Psoas muscle (tissue), 8 donors: ENCODE results near the gene CFAP97D2. TPM values are rescaled to one million over a fixed set of nuclear protein-coding genes. Genes with fewer than 3 reads are reported as not detected.

Source experiments
- ATAC-seq, 4 donors: fragments of 200-7000 bp; cut with Tn5 transposase; one replicate each; pipeline ENCODE4 v1.9.1; 2020; ENCODE audit warnings: moderate library complexity in 3 of 4, mild to moderate bottlenecking in 2 of 4
- DNase-seq, 2 donors: peaks; one replicate each; pipeline ENCODE4 v3.0.0-alpha.2; 2020
- H3K27ac ChIP-seq: fragments of 200-600 bp; one replicate; pipeline ENCODE4 v1.8.0; 2022
- H3K27me3 ChIP-seq, 3 donors: fragments of 200-600 bp in 1 of 3; one replicate each; pipeline versions ENCODE4 v1.6.1 to v1.8.0; 2013 to 2022; ENCODE audit warnings: low read length in 2 of 3, mild to moderate bottlenecking in 2 of 3, moderate library complexity in 1 of 3; ENCODE audit not compliant: insufficient read depth in 3 of 3
- H3K36me3 ChIP-seq, 2 donors: fragments of 200-600 bp in 1 of 2; one replicate each; pipeline versions ENCODE4 v1.6.1 to v1.8.0; 2013 to 2022; ENCODE audit warnings: low read depth in 1 of 2, mild to moderate bottlenecking in 1 of 2, moderate library complexity in 1 of 2; ENCODE audit not compliant: insufficient read depth in 1 of 2
- H3K4me1 ChIP-seq: fragments of 200-600 bp; one replicate; pipeline ENCODE4 v1.8.0; 2022
- H3K4me3 ChIP-seq: fragments of 200-600 bp; one replicate; pipeline ENCODE4 v1.8.0; 2022; ENCODE audit warnings: mild to moderate bottlenecking
- H3K9me3 ChIP-seq: fragments of 200-600 bp; one replicate; pipeline ENCODE4 v1.8.0; 2022
- WGBS, 3 donors: extraction: QIAGEN DNeasy Blood & Tissue Kit; methylation state at CpG; one replicate each; pipeline versions ENCODE4 v1.1.6 to v1.1.7; 2013; 5-methylcytosine and 5-hydroxymethylcytosine counted together
- intact Hi-C, 2 donors: fragments of 100-400 bp; cut with DNase I; formaldehyde crosslinking; loops; one replicate each; pipeline versions ENCODE4 v1.11.0 to v1.14.2; 2022
- polyA plus RNA-seq, 3 donors: library from polyadenylated mRNA; stranded (reverse); fragments of 200-250 nt; gene quantifications; one replicate each; pipeline ENCODE4 v1.2.3, GENCODE V29; 2013
- total RNA-seq, 4 donors: library from RNA; stranded (reverse); fragmentation: NEBNext Ultra II Directional in 2 of 4; extraction: Animal tissue kit (Norgen Biotek cat#: 25700) in 2 of 4; gene quantifications; one replicate each; pipeline versions ENCODE4 v1.2.1 to v1.2.4, GENCODE V29; 2021 to 2023
- TF ChIP-seq, protein P1 (sequence below): fragments of 200-600 bp; IDR thresholded peaks from one replicate; pipeline ENCODE4 v1.8.0; 2022; ENCODE audit warnings: antibody characterized with exemption
- donor health status: healthy with polysubstance abuse.
- donor health status: DM: no; HTN: no; CAD: no; lungs with moderate emphysema.
- donor health status: Bipolar disorder and iron deficiency.
- donor health status: healthy.
- donor health status: DM: yes; HTN: yes; CAD: no.
- donor health status: DM: no; HTN: no; CAD: no.
- donor health status: DM: no; HTN: no; CAD: no.
- donor health status: DM: yes; HTN: yes; CAD: no.

Gene CFAP97D2
- total and polyA plus RNA-seq, 7 donors, result 0.09 TPM; not detected in 6

DNA sequence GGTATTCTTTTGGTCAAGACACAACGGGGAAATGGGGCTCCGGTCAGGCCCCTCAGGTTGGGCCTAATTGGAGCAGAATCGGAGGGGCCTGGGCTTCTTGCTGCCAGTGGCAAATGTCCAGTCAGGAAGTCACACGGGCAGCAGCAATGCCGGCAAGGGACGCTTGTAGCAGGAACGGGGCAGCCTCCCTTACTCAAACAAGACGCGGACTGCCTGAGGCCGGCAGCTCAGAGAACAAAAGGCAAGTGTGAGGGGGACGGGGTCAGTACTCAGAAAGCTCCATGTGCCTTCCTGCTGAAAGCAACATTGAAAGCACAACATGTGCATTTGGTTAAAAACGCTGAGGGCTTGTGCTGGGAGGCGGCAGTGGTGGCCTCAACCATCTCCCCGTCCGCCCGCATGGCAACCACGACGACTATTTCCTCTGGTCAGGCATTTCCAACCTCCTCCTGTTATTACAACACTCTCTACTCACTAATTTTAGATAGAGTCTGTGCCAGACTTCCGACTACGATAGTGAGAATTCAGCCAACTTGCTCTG is 26.2 kb upstream of the CFAP97D2 start:
- TF ChIP-seq, protein P1, sequence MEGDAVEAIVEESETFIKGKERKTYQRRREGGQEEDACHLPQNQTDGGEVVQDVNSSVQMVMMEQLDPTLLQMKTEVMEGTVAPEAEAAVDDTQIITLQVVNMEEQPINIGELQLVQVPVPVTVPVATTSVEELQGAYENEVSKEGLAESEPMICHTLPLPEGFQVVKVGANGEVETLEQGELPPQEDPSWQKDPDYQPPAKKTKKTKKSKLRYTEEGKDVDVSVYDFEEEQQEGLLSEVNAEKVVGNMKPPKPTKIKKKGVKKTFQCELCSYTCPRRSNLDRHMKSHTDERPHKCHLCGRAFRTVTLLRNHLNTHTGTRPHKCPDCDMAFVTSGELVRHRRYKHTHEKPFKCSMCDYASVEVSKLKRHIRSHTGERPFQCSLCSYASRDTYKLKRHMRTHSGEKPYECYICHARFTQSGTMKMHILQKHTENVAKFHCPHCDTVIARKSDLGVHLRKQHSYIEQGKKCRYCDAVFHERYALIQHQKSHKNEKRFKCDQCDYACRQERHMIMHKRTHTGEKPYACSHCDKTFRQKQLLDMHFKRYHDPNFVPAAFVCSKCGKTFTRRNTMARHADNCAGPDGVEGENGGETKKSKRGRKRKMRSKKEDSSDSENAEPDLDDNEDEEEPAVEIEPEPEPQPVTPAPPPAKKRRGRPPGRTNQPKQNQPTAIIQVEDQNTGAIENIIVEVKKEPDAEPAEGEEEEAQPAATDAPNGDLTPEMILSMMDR, result no peak
- no peak overlapping the region for H3K4me3 ChIP-seq
- peaks cover 4% of the 10 kb centered on the region for H3K4me1 ChIP-seq
- DNase-seq (no peak), ATAC-seq (no peak)
- intact Hi-C loops, result no loop called here
- no peaks in the 10 kb centered on the region for H3K36me3 ChIP-seq
- H3K27me3 ChIP-seq, result peaks cover 0 to 3% (median 0%) of the 10 kb centered on the region in 3 donors
- H3K9me3 ChIP-seq, result no peaks in the 10 kb centered on the region
- 70 to 73% (median 71%) methylated on average over 20 of the region's 20 CpGs for WGBS, 3 donors
- H3K27ac ChIP-seq, result no peak overlapping the region

DNA sequence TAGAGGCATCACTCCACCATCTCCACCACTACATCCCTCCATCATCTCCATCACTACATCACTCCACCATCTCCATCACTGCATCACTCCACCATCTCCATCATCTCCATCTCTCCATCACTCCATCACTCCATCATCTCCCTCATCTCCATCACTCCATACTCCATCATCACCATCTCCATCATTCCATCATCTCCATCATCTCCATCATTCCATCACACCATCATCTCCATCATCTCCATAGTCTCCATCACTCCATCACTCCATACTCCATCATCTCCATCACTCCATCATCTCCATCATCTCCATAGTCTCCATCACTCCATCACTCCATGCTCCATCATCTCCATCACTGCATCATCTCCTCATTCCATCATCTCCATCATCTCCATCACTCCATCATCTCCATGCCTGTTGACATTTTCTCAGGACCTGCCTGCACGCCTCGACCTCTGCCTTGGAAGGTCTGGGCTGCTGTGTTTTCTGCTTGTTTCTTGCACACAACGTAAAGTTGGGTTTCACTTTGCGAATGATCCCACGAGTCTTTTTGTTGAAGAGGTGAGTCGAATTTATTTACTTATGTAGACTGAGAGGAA is 25.5 kb upstream of the CFAP97D2 start:
- H3K36me3 ChIP-seq, result no peaks in the 10 kb centered on the region
- 95 to 96% (median 96%) methylated on average over 6 of the region's 6 CpGs for WGBS, 3 donors
- no peak for ATAC-seq
- H3K27ac ChIP-seq, result no peak overlapping the region
- intact Hi-C loops, result no loop called here
- no peak overlapping the region for H3K4me3 ChIP-seq
- H3K9me3 ChIP-seq, result no peaks in the 10 kb centered on the region
- peaks cover 0 to 3% (median 0%) of the 10 kb centered on the region in 3 donors for H3K27me3 ChIP-seq
- DNase-seq, result no peak
- peaks cover 4% of the 10 kb centered on the region for H3K4me1 ChIP-seq
- TF ChIP-seq, protein P1, result no peak

DNA sequence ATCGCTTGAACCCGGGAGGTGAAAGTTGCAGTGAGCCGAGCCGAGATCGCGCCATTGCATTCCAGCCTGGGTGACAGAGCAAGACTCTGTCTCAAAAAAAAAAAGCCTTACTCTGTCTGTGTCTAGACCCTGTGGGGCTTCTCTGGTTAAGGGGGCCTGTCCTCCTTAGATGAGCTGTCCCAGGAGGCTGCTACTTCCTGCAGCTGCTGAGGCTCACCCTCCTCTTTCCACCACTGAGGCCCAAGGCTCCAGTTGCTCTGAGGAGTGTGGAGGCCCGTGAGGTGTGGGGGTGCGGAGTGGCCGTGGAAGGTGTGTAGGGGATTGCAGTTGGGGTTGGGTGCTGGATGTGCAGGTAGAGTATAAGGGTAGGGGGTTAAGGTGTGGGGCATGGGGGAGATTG is 24.6 kb upstream of the CFAP97D2 start:
- Histone ChIP-seq H3K27me3 (peaks cover 0 to 3% (median 0%) of the 10 kb centered on the region in 3 donors), H3K9me3 (no peaks in the 10 kb centered on the region), H3K27ac (no peak overlapping the region), H3K4me1 (peaks cover 4% of the 10 kb centered on the region), H3K4me3 (no peak overlapping the region), H3K36me3 (no peaks in the 10 kb centered on the region)
- WGBS, 3 donors, result 75 to 85% (median 84%) methylated on average over 9 of the region's 9 CpGs
- intact Hi-C loops, result no loop called here
- no peak for ATAC-seq
- no peak for DNase-seq
- TF ChIP-seq, protein P1, result no peak

- peaks cover 4% of the 10 kb centered on the region for H3K4me1 ChIP-seq
- TF ChIP-seq, protein P1, result no peak
- H3K9me3 ChIP-seq, result no peaks in the 10 kb centered on the region
- DNase-seq (no peak), ATAC-seq (no peak)
- no peak overlapping the region for H3K27ac ChIP-seq
- intact Hi-C loops, result no loop called here
- H3K27me3 ChIP-seq, result peaks cover 0 to 3% (median 0%) of the 10 kb centered on the region in 3 donors
- 66 to 83% (median 78%) methylated on average over 2 to 3 of the region's 3 CpGs for WGBS, 3 donors
- no peaks in the 10 kb centered on the region for H3K36me3 ChIP-seq
- H3K4me3 ChIP-seq, result no peak overlapping the region
Measured at GRCh38 chr13:114155320-114155719, 23.7 kb upstream of the CFAP97D2 start.
